Type B pancreatic cell (in vitro differentiated cells): ENCODE measurements around the gene KCNT2. TPM values are rescaled to one million over a fixed set of nuclear protein-coding genes. Genes with fewer than 3 reads are reported as not detected.

Source experiments
- DNase-seq: peaks from one replicate; pipeline ENCODE4 v3.0.0; 2021; ENCODE audit warnings: mixed read lengths; ENCODE audit not compliant: unreplicated experiment; ENCODE audit errors: extremely low spot score
- H3K27ac Mint-ChIP-seq: 2 replicates; pipeline ENCODE4 v1.8.0; 2021; ENCODE audit warnings: mild to moderate bottlenecking, mixed read lengths
- H3K27me3 Mint-ChIP-seq: 2 replicates; pipeline ENCODE4 v1.8.0; 2021; ENCODE audit warnings: mixed read lengths
- H3K36me3 Mint-ChIP-seq: 2 replicates; pipeline ENCODE4 v1.8.0; 2021; ENCODE audit warnings: mixed read lengths
- H3K4me1 Mint-ChIP-seq: one replicate; pipeline ENCODE4 v1.8.0; 2021; ENCODE audit warnings: mixed read lengths; ENCODE audit not compliant: unreplicated experiment
- H3K4me3 Mint-ChIP-seq: 2 replicates; pipeline ENCODE4 v1.8.0; 2021; ENCODE audit warnings: mild to moderate bottlenecking, mixed read lengths
- H3K9me3 Mint-ChIP-seq: 2 replicates; pipeline ENCODE4 v1.8.0; 2021; ENCODE audit warnings: mixed read lengths
- CTCF ChIP-seq: fragments of 200-600 bp; sonication (generic); conservative IDR thresholded peaks from 2 replicates; pipeline ENCODE4 v1.5.0; 2021; ENCODE audit warnings: antibody characterized with exemption, mild to moderate bottlenecking
- total RNA-seq: library from RNA; stranded (reverse); gene quantifications from 2 replicates; pipeline ENCODE4 v1.2.1, GENCODE V29; 2021; ENCODE audit warnings: low replicate concordance

KCNT2 gene
- total RNA-seq, 1 donor from 2014 or later, result 10.9 TPM

GRCh38 chr1:196450143-196451095 is 157.8 kb downstream of the KCNT2 start:
- no peaks in the 10 kb centered on the region for H3K36me3 Mint-ChIP-seq
- DNase-seq, result no peak
- no peaks in the 10 kb centered on the region for H3K27me3 Mint-ChIP-seq
- TF ChIP-seq CTCF, result no peak
- H3K4me1 Mint-ChIP-seq, result peaks cover under 1% of the 10 kb centered on the region
- H3K4me3 Mint-ChIP-seq, result no peak overlapping the region
- no peak overlapping the region for H3K27ac Mint-ChIP-seq
- H3K9me3 Mint-ChIP-seq, result no peaks in the 10 kb centered on the region

GRCh38 chr1:196449460-196449859 is 158.8 kb downstream of the KCNT2 start:
- DNase-seq, result no peak
- no peaks in the 10 kb centered on the region for H3K36me3 Mint-ChIP-seq
- no peaks in the 10 kb centered on the region for H3K4me1 Mint-ChIP-seq
- no peaks in the 10 kb centered on the region for H3K27me3 Mint-ChIP-seq
- no peaks in the 10 kb centered on the region for H3K9me3 Mint-ChIP-seq
- no peak overlapping the region for H3K4me3 Mint-ChIP-seq
- no peak overlapping the region for H3K27ac Mint-ChIP-seq
- TF ChIP-seq CTCF, result no peak

- Mint-ChIP-seq H3K36me3 (no peaks in the 10 kb centered on the region), H3K9me3 (no peaks in the 10 kb centered on the region)
- TF ChIP-seq CTCF, result no peak
Observed at GRCh38 chr1:196445775-196446174, 162.5 kb downstream of the KCNT2 start.

GRCh38 chr1:196444634-196445033 is 163.6 kb downstream of the KCNT2 start:
- Mint-ChIP-seq H3K27ac (no peak overlapping the region), H3K4me3 (no peak overlapping the region)

More at GRCh38 chr1:196445775-196446174, 162.5 kb downstream of the KCNT2 start:
- H3K4me1 Mint-ChIP-seq, result no peaks in the 10 kb centered on the region
- no peak overlapping the region for H3K4me3 Mint-ChIP-seq
- H3K27me3 Mint-ChIP-seq, result no peaks in the 10 kb centered on the region
- H3K27ac Mint-ChIP-seq, result no peak overlapping the region
- DNase-seq, result no peak

GRCh38 chr1:196442366-196442765 is 165.9 kb downstream of the KCNT2 start:
- Mint-ChIP-seq H3K4me3 (no peak overlapping the region), H3K27ac (peak overlapping the region; percentile 8), H3K9me3 (no peaks in the 10 kb centered on the region), H3K4me1 (no peaks in the 10 kb centered on the region), H3K36me3 (no peaks in the 10 kb centered on the region), H3K27me3 (no peaks in the 10 kb centered on the region)
- no peak for TF ChIP-seq CTCF
- no peak for DNase-seq

More at GRCh38 chr1:196444634-196445033, 163.6 kb downstream of the KCNT2 start:
- Mint-ChIP-seq H3K36me3 (no peaks in the 10 kb centered on the region), H3K4me1 (no peaks in the 10 kb centered on the region), H3K9me3 (no peaks in the 10 kb centered on the region), H3K27me3 (no peaks in the 10 kb centered on the region)
- no peak for TF ChIP-seq CTCF
- DNase-seq, result no peak
